ENCODE results near the gene RPS13. TPM values are rescaled to one million over a fixed set of nuclear protein-coding genes. Genes with fewer than 3 reads are reported as not detected.
"Not testable (repeated sequence)": the region's sequence is repeated elsewhere in the genome, so short reads cannot be mapped to it uniquely, and the experiment has no call there.

Gene RPS13
- total RNA-seq, 2 donors from 2014 or later, result 544 to 709 TPM

GRCh38 chr11:17046690-17047089 is 30.8 kb downstream of the RPS13 start:
- Histone ChIP-seq H3K36me3 (no peaks in the 10 kb centered on the region), H3K4me1 (ENCODE audit: control insufficient read depth in 1 of 2, low read depth in 2 of 2) (no peaks in the 10 kb centered on the region), H3K27ac (no peak overlapping the region), H3K9me3 (no peaks in the 10 kb centered on the region), H3K27me3 (replicated peaks; ENCODE audit: insufficient read depth) (no peaks in the 10 kb centered on the region), H3K4me3 (no peak overlapping the region)
- no peak for TF ChIP-seq CTCF (IDR thresholded peaks at IDR 0.05)
- ATAC-seq (ENCODE audit: insufficient number of reproducible peaks, low FRiP score, low read depth), result no peak
- DNase-seq (ENCODE audit: low spot score), result no peak

GRCh38 chr11:17036666-17037658 is 40.5 kb downstream of the RPS13 start:
- no peak overlapping the region for H3K27ac ChIP-seq
- TF ChIP-seq CTCF (IDR thresholded peaks at IDR 0.05), result no peak
- ATAC-seq (ENCODE audit: insufficient number of reproducible peaks, low FRiP score, low read depth), result no peak
- no peaks in the 10 kb centered on the region for H3K27me3 ChIP-seq (replicated peaks; ENCODE audit: insufficient read depth)
- no peaks in the 10 kb centered on the region for H3K36me3 ChIP-seq
- no peaks in the 10 kb centered on the region for H3K4me1 ChIP-seq (ENCODE audit: control insufficient read depth in 1 of 2, low read depth in 2 of 2)
- H3K4me3 ChIP-seq, result no peak overlapping the region
- no peak for DNase-seq (ENCODE audit: low spot score)
- no peaks in the 10 kb centered on the region for H3K9me3 ChIP-seq

- ATAC-seq (ENCODE audit: insufficient number of reproducible peaks, low FRiP score, low read depth); H3K36me3 ChIP-seq; H3K27ac ChIP-seq: not testable (repeated sequence)
Measured at GRCh38 chr11:17034027-17034426, 43.4 kb downstream of the RPS13 start.

GRCh38 chr11:17026487-17027082 is 50.9 kb downstream of the RPS13 start:
- no peak for DNase-seq (ENCODE audit: low spot score)
- Histone ChIP-seq H3K27me3 (replicated peaks; ENCODE audit: insufficient read depth) (no peaks in the 10 kb centered on the region), H3K9me3 (no peaks in the 10 kb centered on the region), H3K4me1 (ENCODE audit: control insufficient read depth in 1 of 2, low read depth in 2 of 2) (no peaks in the 10 kb centered on the region), H3K36me3 (no peaks in the 10 kb centered on the region), H3K4me3 (no peak overlapping the region), H3K27ac (no peak overlapping the region)
- no peak for ATAC-seq (ENCODE audit: insufficient number of reproducible peaks, low FRiP score, low read depth)
- TF ChIP-seq CTCF (IDR thresholded peaks at IDR 0.05), result no peak

More at GRCh38 chr11:17034027-17034426, 43.4 kb downstream of the RPS13 start:
- H3K27me3 ChIP-seq (replicated peaks; ENCODE audit: insufficient read depth); H3K9me3 ChIP-seq; DNase-seq (ENCODE audit: low spot score); H3K4me1 ChIP-seq (ENCODE audit: control insufficient read depth in 1 of 2, low read depth in 2 of 2); H3K4me3 ChIP-seq: not testable (repeated sequence)

- no peak for ATAC-seq (ENCODE audit: insufficient number of reproducible peaks, low FRiP score, low read depth)
- no peak overlapping the region for H3K4me3 ChIP-seq
- DNase-seq (ENCODE audit: low spot score), result no peak
- no peak for TF ChIP-seq CTCF (IDR thresholded peaks at IDR 0.05)
- H3K9me3 ChIP-seq, result no peaks in the 10 kb centered on the region
- H3K27me3 ChIP-seq (replicated peaks; ENCODE audit: insufficient read depth), result no peaks in the 10 kb centered on the region
- H3K4me1 ChIP-seq (ENCODE audit: control insufficient read depth in 1 of 2, low read depth in 2 of 2), result no peaks in the 10 kb centered on the region
- H3K36me3 ChIP-seq, result no peaks in the 10 kb centered on the region
- no peak overlapping the region for H3K27ac ChIP-seq
Measured at GRCh38 chr11:17024924-17025323, 52.5 kb downstream of the RPS13 start.

Other genes starting within 250 kb of the RPS13 start
- 10 to 100 TPM; 10.8 to 17.6 TPM for gene PLEKHA7, start 63.3 kb downstream of the RPS13 start, total RNA-seq
- gene PIK3C2A, start 130.3 kb upstream of the RPS13 start, total RNA-seq, result 100 to 1,000 TPM in 1 of 2 donors, 10 to 100 TPM in 1; 51.3 to 109 TPM
- 10 to 100 TPM; 48.9 to 93.8 TPM for gene NUCB2, start 199.1 kb upstream of the RPS13 start, total RNA-seq